Fibroblast of villous mesenchyme (primary cell): Measurements from ENCODE around the gene MARK3. TPM values are rescaled to one million over a fixed set of nuclear protein-coding genes. Genes with fewer than 3 reads are reported as not detected.
A peak's percentile ranks its signal among the peaks of the same experiment; 100 is the strongest.

Experiments used
- DNase-seq: peaks from one replicate; pipeline ENCODE4 v3.0.0-alpha.2; 2010; ENCODE audit warnings: low read depth
- H3K4me3 ChIP-seq: 2 replicates; pipeline ENCODE4 v1.5.1; 2011; ENCODE audit warnings: low read depth, mild to moderate bottlenecking, low read length
- CTCF ChIP-seq: IDR thresholded peaks from 2 replicates; pipeline ENCODE4 v1.5.1; 2012; ENCODE audit warnings: low read depth, mild to moderate bottlenecking, low read length; ENCODE audit not compliant: insufficient read depth
- total RNA-seq: library from RNA; depleted of rRNA; stranded (reverse); fragments of >200 nt; gene quantifications from 2 replicates; pipeline ENCODE4 v1.2.3, GENCODE V29; 2012

Gene MARK3
- total RNA-seq, 1 donor, result 108 TPM

DNA sequence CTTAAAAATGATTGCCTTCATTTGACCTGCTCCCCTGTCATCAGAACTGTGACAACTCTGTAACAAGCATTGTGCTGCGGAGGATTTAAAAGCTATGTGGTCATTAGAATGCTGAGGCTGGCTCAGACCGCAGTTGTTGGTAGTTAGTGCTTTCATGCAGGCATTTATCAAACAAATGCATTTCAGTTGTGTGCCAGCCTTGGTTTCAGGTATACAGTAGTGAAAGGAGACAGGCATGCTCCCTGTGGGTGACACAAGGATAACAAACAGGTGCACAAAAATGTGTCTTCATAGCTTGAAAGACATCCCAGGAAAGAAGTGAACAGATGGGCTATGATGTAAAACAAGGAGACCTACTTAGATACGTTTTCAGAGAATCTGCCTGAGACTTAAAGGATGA is 60.6 kb downstream of the MARK3 start:
- TF ChIP-seq CTCF, result no peak
- peak; percentile 19 for DNase-seq
- no peak overlapping the region for H3K4me3 ChIP-seq

DNA sequence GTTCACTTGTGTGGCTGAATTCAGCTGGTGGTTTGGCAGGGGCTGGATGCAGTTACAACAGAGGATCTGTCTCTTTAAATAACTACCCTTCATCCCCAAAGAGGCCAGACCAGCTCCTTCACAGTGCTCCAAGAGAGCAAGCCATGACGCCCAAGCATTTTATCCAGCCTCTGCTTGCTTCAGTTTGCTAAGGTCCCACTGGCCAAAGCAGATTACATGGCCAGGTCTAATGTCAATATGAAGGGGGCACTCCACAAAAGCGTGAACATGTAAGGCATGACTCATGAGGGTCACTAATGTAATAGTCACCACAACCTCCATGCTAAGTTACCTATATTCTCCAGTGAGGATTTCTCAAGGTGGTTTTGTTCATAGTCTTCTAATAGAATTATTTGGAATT is 62.9 kb downstream of the MARK3 start:
- no peak for DNase-seq
- H3K4me3 ChIP-seq, result no peak overlapping the region
- TF ChIP-seq CTCF, result no peak

GRCh38 chr14:103449634-103450161 is 64.5 kb downstream of the MARK3 start:
- no peak overlapping the region for H3K4me3 ChIP-seq
- no peak for DNase-seq
- TF ChIP-seq CTCF, result no peak

GRCh38 chr14:103450416-103450815 is 65.2 kb downstream of the MARK3 start:
- no peak overlapping the region for H3K4me3 ChIP-seq
- DNase-seq, result no peak
- no peak for TF ChIP-seq CTCF

DNA sequence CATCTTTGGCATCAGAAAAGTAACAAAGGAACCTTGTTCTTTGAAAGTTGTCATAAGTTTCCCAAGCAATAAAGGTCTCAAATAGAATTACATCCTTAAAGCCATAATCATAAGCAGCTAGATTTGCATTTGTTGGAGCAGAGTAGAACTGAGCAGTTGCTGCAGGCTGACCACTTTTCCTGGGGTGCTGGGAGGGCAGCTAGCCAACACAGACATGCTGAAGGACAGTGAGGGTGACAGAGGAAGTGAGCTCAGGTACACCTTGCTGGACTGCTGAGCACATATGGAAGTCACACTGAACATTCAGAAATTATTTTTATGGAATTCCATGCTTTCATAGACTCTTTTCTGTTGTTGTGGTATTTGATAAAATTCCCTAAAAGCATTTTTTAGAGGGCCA is 66.2 kb downstream of the MARK3 start:
- TF ChIP-seq CTCF, result no peak
- no peak for DNase-seq
- H3K4me3 ChIP-seq, result no peak overlapping the region

DNA sequence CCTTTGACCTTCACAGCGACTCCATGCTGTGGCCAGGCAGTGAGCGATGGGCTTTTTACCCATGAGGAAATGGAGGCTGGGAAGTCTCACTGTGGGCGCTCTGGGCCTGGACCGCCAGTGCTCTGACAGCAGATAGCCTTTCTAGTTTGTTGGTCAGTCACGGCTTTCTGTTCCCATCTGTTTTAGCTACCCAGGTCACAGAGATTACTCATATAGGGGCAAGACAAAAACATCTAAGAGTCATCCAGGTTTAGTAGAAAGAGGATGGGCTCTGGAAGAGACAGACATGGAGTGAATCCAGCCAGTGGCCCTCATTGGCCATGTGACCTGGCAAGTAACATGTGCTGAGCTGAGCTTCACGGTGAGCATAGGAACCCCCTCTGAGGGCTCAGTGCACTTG is 68.6 kb downstream of the MARK3 start:
- no peak for TF ChIP-seq CTCF
- DNase-seq, result no peak
- H3K4me3 ChIP-seq, result no peak overlapping the region

GRCh38 chr14:103456167-103456835 is 71.1 kb downstream of the MARK3 start:
- DNase-seq, result no peak

More at GRCh38 chr14:103456167-103456835, 71.1 kb downstream of the MARK3 start:
- no peak for TF ChIP-seq CTCF
- no peak overlapping the region for H3K4me3 ChIP-seq
